ENCODE data around the gene FLT1. TPM values are rescaled to one million over a fixed set of nuclear protein-coding genes. Genes with fewer than 3 reads are reported as not detected.

The FLT1 gene
- total RNA-seq, 2 donors from 2014 or later, result 3.2 to 10.3 TPM

DNA sequence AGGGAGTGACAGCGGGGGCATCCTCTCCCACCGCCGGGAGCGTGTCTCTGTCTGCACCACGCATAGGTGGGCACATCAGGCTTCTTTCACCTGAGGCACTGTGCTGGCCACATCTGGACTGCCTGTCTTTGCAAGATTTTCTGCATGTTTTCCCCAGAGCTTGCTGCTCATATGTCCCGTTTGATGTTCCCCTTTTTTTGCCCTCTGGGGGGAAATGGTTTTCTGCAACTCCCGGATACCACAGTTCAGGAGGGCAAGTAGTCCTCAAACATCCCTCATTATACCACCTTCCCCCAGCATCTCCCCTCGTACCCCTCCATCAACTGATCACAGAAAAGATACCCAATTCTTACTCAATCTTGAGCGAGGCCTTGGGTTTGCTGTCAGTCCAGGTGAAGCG, 188.6 kb downstream of the FLT1 start:
- Mint-ChIP-seq H3K27ac (no peak overlapping the region), H3K9me3 (no peaks in the 10 kb centered on the region), H3K27me3 (ENCODE audit: insufficient read depth) (no peaks in the 10 kb centered on the region), H3K36me3 (ENCODE audit: low read depth) (no peaks in the 10 kb centered on the region), H3K4me3 (no peak overlapping the region), H3K4me1 (peaks cover 55% of the 10 kb centered on the region)
- Histone ChIP-seq H3K4me3 (ENCODE audit: low read length) (no peak overlapping the region), H3K9ac (ENCODE audit: extremely low read depth, low read length, poor library complexity, severe bottlenecking) (no peak overlapping the region), H3K27me3 (ENCODE audit: control insufficient read depth, insufficient read depth, low read length, poor library complexity, severe bottlenecking) (no peaks in the 10 kb centered on the region), H3K36me3 (ENCODE audit: control insufficient read depth, insufficient read depth, low read length) (no peaks in the 10 kb centered on the region), H3K9me3 (ENCODE audit: control insufficient read depth, low read length) (no peaks in the 10 kb centered on the region), H3K27ac (ENCODE audit: low read depth, low read length) (no peak overlapping the region), H3K4me1 (ENCODE audit: control insufficient read depth, insufficient read depth, low read length) (peaks cover 24% of the 10 kb centered on the region)
- no peak for DNase-seq
- TF ChIP-seq, protein P1, sequence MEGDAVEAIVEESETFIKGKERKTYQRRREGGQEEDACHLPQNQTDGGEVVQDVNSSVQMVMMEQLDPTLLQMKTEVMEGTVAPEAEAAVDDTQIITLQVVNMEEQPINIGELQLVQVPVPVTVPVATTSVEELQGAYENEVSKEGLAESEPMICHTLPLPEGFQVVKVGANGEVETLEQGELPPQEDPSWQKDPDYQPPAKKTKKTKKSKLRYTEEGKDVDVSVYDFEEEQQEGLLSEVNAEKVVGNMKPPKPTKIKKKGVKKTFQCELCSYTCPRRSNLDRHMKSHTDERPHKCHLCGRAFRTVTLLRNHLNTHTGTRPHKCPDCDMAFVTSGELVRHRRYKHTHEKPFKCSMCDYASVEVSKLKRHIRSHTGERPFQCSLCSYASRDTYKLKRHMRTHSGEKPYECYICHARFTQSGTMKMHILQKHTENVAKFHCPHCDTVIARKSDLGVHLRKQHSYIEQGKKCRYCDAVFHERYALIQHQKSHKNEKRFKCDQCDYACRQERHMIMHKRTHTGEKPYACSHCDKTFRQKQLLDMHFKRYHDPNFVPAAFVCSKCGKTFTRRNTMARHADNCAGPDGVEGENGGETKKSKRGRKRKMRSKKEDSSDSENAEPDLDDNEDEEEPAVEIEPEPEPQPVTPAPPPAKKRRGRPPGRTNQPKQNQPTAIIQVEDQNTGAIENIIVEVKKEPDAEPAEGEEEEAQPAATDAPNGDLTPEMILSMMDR (conservative IDR thresholded peaks at IDR 0.05), result no peak
- WGBS, 2 experiments (ENCODE audit: insufficient coverage in 1 of 2, insufficient read length in 1 of 2), result 95 to 100% methylated on average over 2 to 10 of the region's 10 CpGs

DNA sequence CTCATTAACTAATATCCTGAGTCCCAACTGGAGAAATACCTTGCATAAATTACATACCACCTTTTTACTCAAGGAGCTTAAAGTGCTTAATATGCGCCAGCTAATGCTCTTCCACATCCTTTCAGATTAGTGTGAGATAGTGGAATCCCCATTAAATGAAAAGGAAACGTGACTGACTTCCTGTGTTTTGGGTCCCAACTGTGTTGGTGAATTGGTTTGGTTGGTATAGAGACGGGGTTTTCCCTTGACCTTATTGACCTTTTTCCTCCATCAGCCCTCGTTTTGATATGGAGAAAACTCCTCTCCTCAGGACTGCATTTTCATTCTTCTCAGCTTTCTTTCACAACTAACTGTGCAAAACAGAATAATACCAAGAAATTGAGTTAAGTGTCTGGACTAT, 193.1 kb downstream of the FLT1 start:
- H3K4me3 ChIP-seq (ENCODE audit: low read length), result no peak overlapping the region
- H3K9ac ChIP-seq (ENCODE audit: extremely low read depth, low read length, poor library complexity, severe bottlenecking), result no peak overlapping the region
- Mint-ChIP-seq H3K36me3 (ENCODE audit: low read depth) (peaks cover under 1% of the 10 kb centered on the region), H3K4me3 (no peak overlapping the region), H3K4me1 (peaks cover 42% of the 10 kb centered on the region), H3K9me3 (no peaks in the 10 kb centered on the region), H3K27me3 (ENCODE audit: insufficient read depth) (no peaks in the 10 kb centered on the region), H3K27ac (no peak overlapping the region)
- 75% methylated on average over 2 of the region's 4 CpGs; no CpG with 5 or more reads in 1 of the 2 experiments for WGBS, 2 experiments (ENCODE audit: insufficient coverage in 1 of 2, insufficient read length in 1 of 2)
- no peaks in the 10 kb centered on the region for H3K36me3 ChIP-seq (ENCODE audit: control insufficient read depth, insufficient read depth, low read length)
- TF ChIP-seq, protein P1 (conservative IDR thresholded peaks at IDR 0.05), result no peak
- no peaks in the 10 kb centered on the region for H3K9me3 ChIP-seq (ENCODE audit: control insufficient read depth, low read length)
- H3K27ac ChIP-seq (ENCODE audit: low read depth, low read length), result no peak overlapping the region
- H3K27me3 ChIP-seq (ENCODE audit: control insufficient read depth, insufficient read depth, low read length, poor library complexity, severe bottlenecking), result no peaks in the 10 kb centered on the region
- peaks cover 13% of the 10 kb centered on the region for H3K4me1 ChIP-seq (ENCODE audit: control insufficient read depth, insufficient read depth, low read length)
- no peak for DNase-seq

DNA sequence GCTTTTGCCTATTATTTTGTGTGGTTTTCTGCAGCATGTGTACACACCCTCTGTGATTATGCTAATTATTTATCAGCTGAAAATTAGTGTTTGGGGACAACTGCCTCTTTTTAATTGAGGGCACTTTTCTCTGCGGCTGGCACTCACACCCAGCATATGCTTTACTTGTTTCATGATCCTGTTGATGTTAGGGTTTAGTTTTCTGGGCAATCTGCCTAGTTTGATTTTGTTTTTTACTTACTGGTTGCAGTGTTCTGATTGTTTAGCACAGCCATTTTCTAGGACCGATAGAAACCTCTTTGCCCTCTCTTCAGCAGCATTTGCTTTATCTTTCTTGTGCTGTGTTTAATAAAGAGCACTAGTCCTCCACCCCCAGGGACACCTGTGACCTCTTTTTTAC, 195.0 kb downstream of the FLT1 start:
- no peak overlapping the region for H3K4me3 ChIP-seq (ENCODE audit: low read length)
- DNase-seq, result no peak
- H3K9me3 ChIP-seq (ENCODE audit: control insufficient read depth, low read length), result no peaks in the 10 kb centered on the region
- no peak overlapping the region for H3K27ac Mint-ChIP-seq
- peaks cover 9% of the 10 kb centered on the region for H3K4me1 ChIP-seq (ENCODE audit: control insufficient read depth, insufficient read depth, low read length)
- WGBS, 2 experiments (ENCODE audit: insufficient coverage in 1 of 2, insufficient read length in 1 of 2), result 90 to 100% methylated on average over 1 to 2 of the region's 2 CpGs
- no peaks in the 10 kb centered on the region for H3K27me3 ChIP-seq (ENCODE audit: control insufficient read depth, insufficient read depth, low read length, poor library complexity, severe bottlenecking)
- H3K4me1 Mint-ChIP-seq, result peaks cover 42% of the 10 kb centered on the region
- H3K36me3 Mint-ChIP-seq (ENCODE audit: low read depth), result peaks cover 13% of the 10 kb centered on the region
- no peaks in the 10 kb centered on the region for H3K9me3 Mint-ChIP-seq
- H3K27ac ChIP-seq (ENCODE audit: low read depth, low read length), result no peak overlapping the region
- peaks cover 12% of the 10 kb centered on the region for H3K36me3 ChIP-seq (ENCODE audit: control insufficient read depth, insufficient read depth, low read length)
- no peaks in the 10 kb centered on the region for H3K27me3 Mint-ChIP-seq (ENCODE audit: insufficient read depth)
- TF ChIP-seq, protein P1 (conservative IDR thresholded peaks at IDR 0.05), result no peak
- no peak overlapping the region for H3K9ac ChIP-seq (ENCODE audit: extremely low read depth, low read length, poor library complexity, severe bottlenecking)
- H3K4me3 Mint-ChIP-seq, result no peak overlapping the region
